Caki2 (cell line): Measurements from ENCODE around the gene SIVA1. TPM values are rescaled to one million over a fixed set of nuclear protein-coding genes. Genes with fewer than 3 reads are reported as not detected.

Source experiments
- DNase-seq: peaks from one replicate; pipeline ENCODE4 v3.0.0-alpha.2; 2015; ENCODE audit warnings: low read depth
- in situ Hi-C: cut with HindIII; loops from 2 replicates; pipeline ENCODE4 v1.10.0; 2016; ENCODE audit warnings: low sequenced_read_pairs, low pct_unique_long_range_greater_than_20kb, mixed read lengths
- total RNA-seq: library from RNA; depleted of rRNA; stranded (reverse); fragments of >200 nt; shearing (Covaris generic); gene quantifications from 2 replicates; pipeline ENCODE4 v1.2.3, GENCODE V29; 2014; ENCODE audit warnings: low replicate concordance; rRNA removed

SIVA1 gene
- 196 and 239 TPM in 2 replicates for total RNA-seq

GRCh38 chr14:104752735-104753527, at the start of gene SIVA1:
Gene SIVA1, plus strand, starts transcription at chr14:104753147. Its CDS starts 55 bp downstream, at chr14:104753202.
- DNase-seq: peak; percentile 98
- in situ Hi-C loops: no loop called here

- in situ Hi-C loops: no loop called here
- DNase-seq: no peak
Observed at GRCh38 chr14:104703269-104703668, 49.7 kb upstream of the SIVA1 start.

GRCh38 chr14:104704252-104704651, 48.7 kb upstream of the SIVA1 start:
- no peak for DNase-seq
- in situ Hi-C loops: no loop called here

- DNase-seq: no peak
- in situ Hi-C loops: no loop called here
Observed at GRCh38 chr14:104705340-104706047, 47.5 kb upstream of the SIVA1 start.

GRCh38 chr14:104706733-104707607, 46.0 kb upstream of the SIVA1 start:
- in situ Hi-C loops: no loop called here
- DNase-seq: no peak

- DNase-seq: no peak
- in situ Hi-C loops: no loop called here
Observed at GRCh38 chr14:104707608-104708595, 45.0 kb upstream of the SIVA1 start.

GRCh38 chr14:104708606-104709268, 44.2 kb upstream of the SIVA1 start:
- in situ Hi-C loops: no loop called here
- DNase-seq: peak; percentile 41

GRCh38 chr14:104709387-104710039, 43.4 kb upstream of the SIVA1 start:
- no peak for DNase-seq
- in situ Hi-C loops: no loop called here

- DNase-seq: no peak
- in situ Hi-C loops: no loop called here
Observed at GRCh38 chr14:104710071-104710735, 42.7 kb upstream of the SIVA1 start.

- in situ Hi-C loops: no loop called here
Observed at GRCh38 chr14:104712881-104713734, 39.8 kb upstream of the SIVA1 start.

GRCh38 chr14:104714066-104714465, 38.9 kb upstream of the SIVA1 start:
- no peak for DNase-seq
- in situ Hi-C loops: no loop called here

More at GRCh38 chr14:104712881-104713734, 39.8 kb upstream of the SIVA1 start:
- DNase-seq: no peak

GRCh38 chr14:104714681-104715080, 38.3 kb upstream of the SIVA1 start:
- no peak for DNase-seq
- in situ Hi-C loops: no loop called here

- DNase-seq: no peak
- in situ Hi-C loops: no loop called here
Observed at GRCh38 chr14:104715416-104715815, 37.5 kb upstream of the SIVA1 start.

GRCh38 chr14:104715871-104716270, 37.1 kb upstream of the SIVA1 start:
- DNase-seq: no peak
- in situ Hi-C loops: no loop called here

GRCh38 chr14:104717137-104717536, 35.8 kb upstream of the SIVA1 start:
- no peak for DNase-seq
- in situ Hi-C loops: no loop called here
